Left forelimb (tissue), 1 donor: Measurements from ENCODE around the gene SLC37A4.
A peak's percentile ranks its signal among the peaks of the same experiment; 100 is the strongest.
"Not testable (repeated sequence)": the region's sequence is repeated elsewhere in the genome, so short reads cannot be mapped to it uniquely, and the experiment has no call there.

Experiments
- DNase-seq: peaks from one replicate; pipeline ENCODE4 v3.0.0-alpha.2; 2018; ENCODE audit warnings: low spot score

The SLC37A4 gene

DNA sequence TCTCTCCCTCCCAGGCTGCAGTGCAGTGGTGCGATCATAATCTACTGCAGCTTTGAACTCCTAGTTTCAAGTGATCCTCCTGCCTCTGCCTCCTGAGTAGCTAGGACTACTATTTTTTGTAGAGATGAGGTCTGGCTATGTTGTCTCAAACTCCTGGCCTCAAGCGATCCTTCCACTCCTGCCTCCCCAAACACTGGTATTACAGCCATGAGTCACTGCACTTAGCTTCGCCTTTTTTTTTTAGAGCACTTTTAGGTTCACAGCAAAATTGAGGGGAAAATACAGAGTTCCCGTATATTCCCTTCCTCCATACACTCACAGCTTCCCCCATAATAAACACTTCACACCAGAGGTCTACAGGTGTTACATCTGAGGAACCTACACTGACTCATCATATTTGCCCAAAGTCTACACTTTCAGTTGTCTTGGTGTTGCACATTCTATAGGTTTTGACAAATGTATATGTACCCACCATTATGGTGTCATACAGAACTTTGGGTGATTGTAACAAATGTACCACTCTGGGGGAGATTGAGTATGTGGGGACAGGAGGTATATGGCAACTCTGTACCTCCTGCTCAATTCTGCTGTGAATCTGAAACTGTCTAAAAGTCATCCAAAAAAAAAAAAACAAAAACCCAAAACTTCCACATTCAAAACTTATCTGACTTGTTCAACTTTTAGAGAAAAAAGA lies 11.3 kb upstream of the SLC37A4 start:
- no peak for DNase-seq

DNA sequence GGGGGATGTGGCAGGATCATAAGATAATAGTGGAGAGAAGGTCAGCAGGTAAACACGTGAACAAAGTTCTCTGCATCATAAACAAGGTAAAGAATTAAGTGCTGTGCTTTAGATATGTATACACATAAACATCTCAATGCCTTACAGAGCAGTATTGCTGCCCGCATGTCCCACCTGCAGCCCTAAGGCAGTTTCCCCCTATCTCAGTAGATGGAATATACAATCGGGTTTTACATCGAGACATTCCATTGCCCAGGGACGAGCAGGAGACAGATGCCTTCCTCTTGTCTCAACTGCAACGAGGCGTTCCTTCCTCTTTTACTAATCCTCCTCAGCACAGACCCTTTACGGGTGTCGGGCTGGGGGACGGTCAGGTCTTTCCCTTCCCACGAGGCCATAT lies 8.8 kb upstream of the SLC37A4 start:
- DNase-seq = not testable (repeated sequence)

DNA sequence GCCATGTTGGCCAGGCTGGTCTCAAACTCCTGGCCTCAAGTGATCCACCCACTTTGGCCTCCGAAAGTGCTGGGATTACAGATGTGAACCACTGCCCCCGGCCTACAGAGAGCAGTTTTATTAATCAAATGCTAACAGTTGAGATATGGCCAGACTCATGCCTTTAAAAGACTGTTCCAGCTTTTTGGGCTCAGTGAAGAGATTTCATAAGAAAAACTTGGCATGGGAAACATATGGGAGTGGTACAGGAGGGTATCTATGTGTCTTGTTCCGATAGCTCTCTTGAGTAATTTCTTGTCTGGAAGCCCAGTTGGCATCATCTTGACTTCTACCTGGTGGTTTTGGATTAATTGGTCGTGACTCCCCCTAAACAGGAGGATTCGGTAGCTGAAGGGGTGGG lies 8.2 kb upstream of the SLC37A4 start:
- no peak for DNase-seq

DNA sequence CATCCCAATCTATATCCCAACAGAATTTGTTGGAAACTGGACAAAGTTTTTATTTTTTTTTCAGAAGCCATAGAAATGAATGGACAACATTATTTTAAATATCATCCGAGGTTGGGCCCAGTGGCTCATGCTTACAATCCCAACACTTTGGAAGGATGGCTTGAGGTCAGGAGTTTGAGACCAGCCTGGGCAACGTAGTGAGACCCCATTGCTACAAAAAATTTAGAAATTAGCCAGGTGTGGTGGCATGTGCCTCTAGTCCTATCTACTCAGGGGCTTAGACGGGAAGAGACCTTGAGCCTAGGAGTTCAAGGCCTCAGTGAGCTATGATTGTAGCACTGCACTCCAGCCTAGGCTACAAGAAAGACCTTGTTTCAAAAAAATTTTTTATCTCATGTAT lies 4.1 kb upstream of the SLC37A4 start:
- no peak for DNase-seq

DNA sequence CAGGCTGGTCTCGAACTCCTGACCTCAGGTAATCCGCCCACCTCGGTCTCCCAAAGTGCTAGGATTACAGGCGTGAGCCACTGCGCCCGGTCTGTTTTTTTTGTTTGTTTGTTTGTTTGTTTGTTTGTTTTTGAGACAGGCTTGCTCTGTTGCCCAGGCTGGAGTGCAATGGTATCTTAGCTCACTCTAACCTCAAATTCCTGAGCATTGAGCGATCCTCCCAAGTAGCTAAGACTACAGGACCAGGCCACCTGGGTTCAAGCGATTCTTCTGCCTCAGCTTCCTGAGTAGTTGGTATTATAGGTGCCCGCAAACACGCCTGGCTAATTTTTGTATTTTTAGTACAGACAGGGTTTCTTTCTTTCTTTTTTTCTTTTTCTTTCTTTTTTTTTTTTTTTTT lies 2.7 kb upstream of the SLC37A4 start:
- DNase-seq = not testable (repeated sequence)

DNA sequence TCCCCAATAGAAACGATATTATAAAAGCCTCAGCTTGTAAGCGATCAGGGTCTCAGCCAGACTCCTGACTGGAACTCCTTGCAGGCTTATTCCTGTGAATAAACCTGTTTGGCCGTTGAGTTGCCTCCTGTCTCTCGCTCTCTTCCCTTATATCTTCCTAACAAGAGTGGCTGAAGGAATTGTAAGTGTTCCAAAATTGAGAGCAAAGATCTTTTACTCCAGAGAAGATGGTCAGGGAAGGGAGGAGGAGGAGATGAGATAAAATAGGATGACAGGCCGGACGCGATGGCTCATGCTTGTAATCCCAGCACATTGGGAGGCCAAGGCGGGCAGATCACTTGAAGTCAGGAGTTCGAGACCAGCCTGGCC lies 1.2 kb upstream of the SLC37A4 start:
- no peak for DNase-seq

DNA sequence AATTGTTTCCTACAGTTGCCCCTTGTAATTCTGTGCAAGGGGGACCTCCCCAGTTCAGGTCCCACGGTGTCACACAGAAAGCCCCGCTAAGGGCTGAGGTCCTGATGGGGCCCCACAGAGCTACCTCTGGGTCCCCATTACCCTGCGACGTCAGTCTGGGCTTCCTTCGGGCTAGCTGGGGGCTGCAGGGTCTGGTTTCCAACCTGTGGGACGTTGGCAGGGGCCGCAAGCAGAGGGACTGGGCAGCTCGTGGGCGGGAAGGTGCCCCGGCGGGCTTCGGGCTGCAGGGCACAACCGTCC lies 698 bp downstream of the SLC37A4 start:
- DNase-seq = no peak

DNA sequence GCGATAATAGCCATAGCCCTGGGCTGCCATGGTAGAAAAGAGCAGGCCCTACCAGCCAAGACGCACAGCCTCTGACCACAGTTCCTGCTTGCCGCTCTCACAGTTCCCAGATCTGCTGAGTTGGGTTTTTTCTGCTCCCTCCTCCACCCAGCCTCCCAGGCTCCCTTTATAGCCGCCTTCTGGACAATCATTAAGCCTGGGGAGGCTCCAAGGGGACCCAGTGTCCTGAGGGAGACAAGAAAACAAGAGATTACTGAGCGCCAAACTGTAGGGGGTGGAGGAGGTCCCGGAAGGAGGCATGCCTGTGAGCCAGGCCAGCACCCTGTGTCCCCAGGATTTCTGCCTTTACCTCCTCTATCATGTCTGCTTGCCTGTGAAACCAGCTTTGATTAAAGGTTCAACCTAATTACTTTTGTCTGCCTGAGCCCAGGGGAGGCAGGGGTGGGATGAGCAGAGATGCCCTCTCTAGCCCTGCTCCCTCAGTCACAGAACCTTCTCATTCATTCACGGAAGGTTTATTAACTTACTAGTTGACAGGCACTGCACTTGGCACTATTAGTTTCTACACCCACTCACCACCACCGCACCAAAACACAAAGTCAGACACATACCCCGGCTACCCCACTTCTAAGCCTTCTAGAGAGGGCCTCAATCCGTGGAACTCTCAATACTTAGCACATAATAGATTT lies 1.2 kb downstream of the SLC37A4 start:
- DNase-seq = no peak

DNA sequence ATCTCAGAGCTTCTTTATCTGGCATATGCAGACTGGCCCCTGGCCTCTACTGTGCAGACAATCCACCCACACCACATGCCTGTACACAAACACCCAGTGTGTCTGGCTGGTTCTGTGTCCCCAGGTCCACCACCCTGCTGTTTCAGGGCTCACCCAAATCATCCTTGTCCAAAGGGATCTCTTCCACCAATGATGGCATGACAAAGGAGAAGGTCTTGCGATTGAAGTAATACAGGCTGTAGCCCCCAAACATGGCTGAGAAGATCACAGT lies 1.7 kb downstream of the SLC37A4 start:
- DNase-seq = no peak

DNA sequence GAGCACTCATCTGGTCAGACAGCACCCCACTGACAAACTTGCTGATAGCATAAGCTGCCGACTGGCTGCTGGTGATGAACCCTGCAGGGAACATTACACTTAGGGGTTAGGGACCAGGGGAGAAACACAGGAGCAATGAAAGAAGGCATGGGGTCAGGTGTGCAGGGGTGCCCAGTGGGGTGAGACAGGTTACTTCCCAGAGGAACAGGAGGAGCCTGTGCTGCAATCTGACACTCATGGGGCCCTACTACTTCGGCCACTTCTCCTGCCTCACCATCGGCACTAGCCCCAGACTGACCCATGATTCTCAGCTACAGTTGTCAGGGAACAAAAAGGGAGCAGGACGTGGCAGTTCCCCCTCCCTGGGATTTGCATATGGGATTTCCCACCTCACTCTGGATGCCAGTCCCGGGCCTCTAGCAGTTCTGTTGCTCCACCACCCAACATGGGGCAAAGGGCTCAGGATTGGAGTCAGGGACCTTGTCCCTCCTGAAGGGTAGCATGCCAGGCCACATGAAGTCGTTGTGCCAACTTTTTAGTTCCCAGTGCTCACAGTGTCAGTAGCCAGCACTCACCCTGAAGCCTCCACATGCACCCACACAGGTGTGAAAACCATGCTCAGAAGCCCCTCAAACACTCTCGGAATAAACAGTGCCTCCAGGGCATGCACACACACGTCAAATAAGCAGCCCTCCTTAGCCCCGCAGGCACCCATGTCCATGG lies 2.2 kb downstream of the SLC37A4 start:
- no peak for DNase-seq

DNA sequence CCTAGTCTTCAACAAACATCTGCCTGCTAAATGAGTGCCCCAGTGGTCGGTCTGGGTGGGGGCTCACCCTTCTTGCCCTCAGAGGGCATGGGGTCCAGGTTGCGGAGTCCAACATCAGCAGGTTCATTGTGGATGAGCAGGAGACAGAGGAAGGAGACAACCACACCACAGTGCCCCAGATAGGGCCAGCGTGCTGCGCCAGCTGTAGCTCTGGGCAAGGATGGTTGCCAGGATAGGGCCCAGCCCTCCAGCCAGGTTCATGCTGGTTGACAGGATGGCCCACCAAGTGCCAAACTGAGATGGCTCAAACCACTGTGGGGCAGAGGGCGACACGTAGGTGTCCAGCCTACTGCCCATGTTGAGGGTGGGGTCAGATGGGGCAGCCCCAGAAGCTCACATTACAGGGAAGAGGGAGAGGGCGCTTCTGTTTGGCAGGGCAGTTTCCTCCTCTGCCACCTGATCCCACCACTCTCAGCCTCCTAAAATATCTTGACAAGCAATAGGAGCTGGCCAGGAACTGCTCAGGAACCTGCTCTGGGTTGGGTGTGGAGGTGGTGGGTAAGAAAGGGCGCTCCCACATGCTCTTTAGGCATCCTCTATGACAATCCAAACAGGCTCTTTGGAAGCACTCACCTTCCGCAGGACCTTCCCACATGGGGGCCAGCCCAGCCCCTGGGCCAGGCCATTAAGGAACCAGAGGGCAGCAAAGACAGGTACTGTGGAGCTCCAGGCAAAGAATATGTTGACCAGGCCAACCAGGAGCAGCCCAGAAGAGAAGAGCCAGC lies 2.9 kb downstream of the SLC37A4 start:
- no peak for DNase-seq

DNA sequence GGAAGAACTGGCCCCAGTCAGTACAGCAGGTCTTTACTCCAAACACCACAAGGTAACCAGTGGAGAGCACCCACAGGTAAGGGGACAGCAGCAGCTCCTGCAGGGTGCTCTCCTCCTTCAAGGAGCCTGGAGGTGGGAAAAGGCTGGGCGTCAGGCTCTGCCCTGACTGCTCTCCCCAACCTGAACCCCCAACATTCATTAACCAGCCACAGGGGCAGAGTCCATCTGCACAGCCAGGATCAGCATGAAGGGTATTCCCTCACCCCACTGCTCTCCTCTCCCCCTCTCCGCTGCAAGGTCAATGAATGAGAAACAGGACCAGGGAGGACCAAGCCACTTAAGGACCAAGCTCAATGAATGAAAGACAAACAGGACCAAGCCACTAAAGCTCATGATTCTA lies 3.7 kb downstream of the SLC37A4 start:
- no peak for DNase-seq

DNA sequence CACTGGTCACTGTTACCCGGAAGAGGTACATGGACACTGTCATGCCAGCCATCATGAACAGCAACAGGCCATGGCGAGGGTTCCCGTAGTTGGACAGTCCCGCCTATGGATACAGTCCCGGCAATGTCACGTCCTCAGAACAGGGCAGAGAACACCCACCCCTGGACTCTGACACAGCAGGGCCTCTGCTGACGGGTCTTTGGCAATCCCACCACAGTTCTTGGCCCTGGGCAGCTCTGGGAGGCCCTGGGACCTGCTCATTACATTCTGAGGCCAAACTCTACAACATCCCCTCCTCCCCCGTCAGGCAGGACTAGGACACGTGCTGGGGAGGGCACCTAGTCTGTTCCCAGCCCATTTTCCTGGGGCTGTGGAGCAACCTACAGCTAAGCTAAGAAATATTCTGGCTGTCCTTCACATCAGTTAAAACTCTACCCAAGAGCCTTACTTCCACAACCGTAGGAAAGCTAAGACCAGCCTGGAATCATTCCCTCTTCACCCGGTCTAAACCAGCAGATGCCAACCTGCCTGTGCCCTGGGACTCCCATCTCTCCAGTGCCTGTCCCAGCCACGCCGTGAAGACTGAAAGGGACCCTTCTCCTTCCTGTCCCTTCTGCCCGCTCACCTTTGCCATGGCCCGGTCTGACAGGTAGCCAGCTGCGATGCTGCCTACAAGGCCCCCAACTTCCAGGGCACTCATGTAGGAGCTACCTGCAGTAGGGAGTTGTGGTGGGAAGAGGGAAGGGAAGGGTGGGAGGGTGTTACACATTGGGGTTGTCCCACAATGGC lies 4.5 kb downstream of the SLC37A4 start:
- DNase-seq = no peak

DNA sequence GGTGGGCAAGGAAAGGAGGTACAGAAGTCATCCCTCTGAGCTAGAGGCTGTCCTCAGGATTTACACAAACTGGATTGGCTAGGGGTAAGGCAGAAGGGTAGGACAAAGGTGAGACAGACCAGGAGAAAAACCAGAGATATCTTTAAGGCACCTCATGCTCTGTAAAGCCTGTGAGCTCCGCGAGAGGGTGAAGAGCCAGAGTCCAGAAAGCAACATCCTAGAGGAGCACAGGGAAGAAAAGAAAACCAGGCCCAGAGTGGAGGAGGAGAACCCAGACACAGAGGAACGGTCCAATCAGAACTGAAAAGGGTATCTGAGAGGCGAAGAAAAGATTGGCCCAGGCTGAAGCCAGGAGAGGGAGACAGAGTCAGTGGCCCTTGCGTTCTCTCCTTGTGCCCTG lies 5.1 kb downstream of the SLC37A4 start:
- no peak for DNase-seq

DNA sequence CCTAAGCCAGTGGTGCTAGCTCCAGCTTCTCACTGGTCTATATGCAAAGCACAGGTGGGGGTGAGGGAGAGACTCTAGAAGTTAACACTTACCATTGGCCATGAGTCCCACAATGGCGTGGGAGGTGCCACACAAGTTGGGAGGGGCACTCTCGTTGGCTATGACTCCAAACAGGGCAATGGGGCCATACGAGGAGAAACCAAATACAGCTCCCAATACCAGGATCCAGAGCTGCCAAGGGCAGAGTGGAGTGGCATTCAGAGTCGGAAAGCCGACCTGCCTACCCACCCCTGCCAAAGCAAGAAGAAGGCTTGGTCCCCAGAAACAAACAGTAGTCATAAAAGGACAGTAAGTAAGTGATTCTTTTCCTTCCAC lies 5.6 kb downstream of the SLC37A4 start:
- DNase-seq = no peak

DNA sequence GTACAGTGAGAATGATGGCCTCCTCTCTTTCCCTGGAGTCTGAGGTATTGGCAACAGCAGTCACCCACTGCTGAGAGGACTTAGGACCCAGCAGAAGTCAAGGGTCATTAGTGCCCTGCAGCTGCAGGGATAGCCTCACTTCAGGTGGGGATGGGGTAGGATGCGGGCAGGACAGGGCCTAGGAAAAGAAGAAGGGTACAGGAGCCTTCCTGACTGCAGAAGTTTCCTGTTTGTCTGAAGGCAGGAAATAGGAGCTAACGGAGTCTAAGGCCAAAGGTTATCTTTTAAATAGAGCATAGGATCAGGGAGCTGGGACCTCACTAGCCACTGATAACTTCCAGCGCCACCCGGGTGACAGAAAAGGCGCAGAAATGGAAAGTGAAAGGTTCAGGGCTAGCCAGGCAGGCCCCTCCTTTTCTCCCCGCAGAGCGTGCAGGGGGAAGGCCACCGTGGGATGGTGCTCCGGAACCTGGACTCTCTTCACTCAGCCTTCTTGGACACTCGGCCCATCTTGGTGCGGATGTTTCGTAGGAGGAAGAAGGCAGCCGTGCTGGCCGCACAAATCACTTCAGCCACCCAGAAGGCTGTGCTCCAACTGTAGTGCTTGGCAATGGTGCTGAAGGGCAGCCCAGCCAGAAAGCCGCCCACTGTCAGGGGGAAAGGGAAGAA lies 6.1 kb downstream of the SLC37A4 start:
- no peak for DNase-seq

DNA sequence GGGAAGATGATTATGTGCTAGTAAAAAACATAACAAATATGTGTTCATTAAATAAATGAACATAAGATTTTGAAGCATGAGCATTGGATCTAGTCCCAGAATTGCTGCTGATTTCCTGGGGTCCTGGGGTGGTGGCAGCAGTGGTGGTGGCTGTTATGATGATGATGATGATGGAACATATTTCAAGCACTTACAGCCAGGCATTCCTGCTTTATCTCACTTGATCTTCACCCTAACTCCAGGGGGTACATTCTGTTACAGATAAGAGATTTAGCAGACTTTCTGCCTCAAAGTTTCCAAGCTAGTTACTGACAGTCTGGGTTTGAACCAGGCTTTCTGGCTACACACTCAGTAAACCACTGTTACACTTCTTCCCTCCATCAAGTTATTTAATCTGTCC lies 6.9 kb downstream of the SLC37A4 start:
- no peak for DNase-seq

DNA sequence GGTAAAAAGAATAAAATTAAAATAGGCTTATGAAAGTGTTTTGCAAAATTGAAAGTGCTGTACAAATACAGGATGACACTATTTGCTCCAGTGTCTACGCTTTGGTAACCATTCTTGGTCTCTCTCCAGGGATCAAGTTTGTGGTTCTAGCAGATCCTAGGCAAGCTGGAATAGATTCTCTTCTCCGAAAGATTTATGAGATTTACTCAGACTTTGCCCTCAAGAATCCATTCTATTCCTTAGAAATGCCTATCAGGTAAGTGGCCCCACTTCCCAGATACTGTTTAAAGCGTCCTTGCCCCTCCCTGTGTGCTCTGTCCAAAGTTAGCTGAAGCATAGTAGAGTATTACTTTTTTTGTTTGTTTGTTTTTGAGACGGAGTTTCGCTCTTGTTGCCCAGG lies 9.0 kb downstream of the SLC37A4 start:
- no peak for DNase-seq

DNA sequence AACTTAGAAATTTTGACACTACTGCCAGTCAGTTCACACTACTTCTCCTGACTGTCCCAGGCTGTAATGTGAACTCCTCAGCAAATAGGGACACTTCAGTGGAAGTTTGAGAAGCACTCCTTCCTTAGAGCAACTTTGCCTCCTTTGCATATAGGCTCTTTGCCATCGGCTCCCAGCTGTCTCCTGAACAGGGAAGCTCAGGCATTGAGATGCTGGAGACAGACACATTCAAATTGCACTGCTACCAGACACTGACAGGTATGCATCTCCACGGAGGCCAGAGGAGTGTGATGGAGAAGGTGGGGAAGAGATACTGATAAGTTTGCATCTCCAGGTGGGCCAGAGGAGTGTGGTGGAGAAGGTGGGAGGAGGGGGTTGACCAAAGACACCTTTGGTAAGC lies 10.7 kb downstream of the SLC37A4 start:
- DNase-seq = no peak

DNA sequence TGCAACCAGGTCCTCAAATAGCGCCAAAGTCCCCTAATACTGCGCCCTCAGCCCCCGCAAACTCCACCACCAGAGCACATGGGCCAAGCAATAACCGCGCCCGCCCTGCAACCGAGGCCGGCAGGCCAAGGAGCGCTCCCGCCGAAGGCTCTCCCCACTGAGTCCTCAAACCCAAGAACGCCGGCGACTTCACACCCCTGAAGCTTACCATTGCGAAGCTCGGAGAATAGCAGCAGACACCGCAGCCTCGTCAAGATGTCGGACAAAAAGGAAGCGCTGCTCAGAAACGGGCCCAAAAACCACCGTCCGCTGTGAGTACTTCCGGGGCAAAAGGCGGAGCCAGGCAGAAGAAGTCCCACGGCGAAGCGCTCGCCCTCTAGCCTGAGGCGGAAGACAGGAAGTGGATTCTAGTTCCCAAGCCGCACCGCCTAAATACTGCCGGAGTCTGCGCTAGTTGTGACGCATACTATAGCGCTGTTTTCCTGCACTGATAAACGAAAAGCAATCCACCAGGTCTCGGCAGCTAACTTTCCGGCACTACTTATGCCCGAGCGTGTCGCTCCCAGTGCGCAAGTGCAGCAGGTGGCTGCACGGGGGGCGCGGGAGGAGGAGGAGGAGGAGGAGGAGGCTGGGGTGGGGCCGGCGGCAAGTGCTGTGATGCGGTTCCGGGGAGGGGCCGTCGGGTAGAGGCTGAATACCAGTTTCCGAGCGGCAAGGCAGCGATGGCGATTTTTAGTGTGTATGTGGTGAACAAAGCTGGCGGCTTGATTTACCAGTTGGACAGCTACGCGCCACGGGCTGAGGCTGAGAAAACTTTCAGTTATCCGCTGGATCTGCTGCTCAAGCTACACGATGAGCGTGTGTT lies 12.4 kb downstream of the SLC37A4 start, which contains the start of the genes RPS25 and TRAPPC4:
Gene RPS25 (minus strand): TSS at position 270 of the 865 bp plus-strand sequence. CDS start 59 bp downstream, at position 211.
Gene TRAPPC4 (plus strand): TSS at position 693 of the 865 bp plus-strand sequence. CDS start 30 bp downstream, at position 723.
- peak; percentile 97 for DNase-seq
